Esophagus muscularis mucosa (tissue), 3 donors: ENCODE results near the gene CACNA2D3.

Source experiments
- POLR2AphosphoS5 ChIP-seq, 2 donors: sonication (generic); formaldehyde crosslinking; IDR thresholded peaks; one replicate each; pipeline ENCODE4 v1.6.1; 2017; ENCODE audit warnings: antibody characterized with exemption in 2 of 2
- TF ChIP-seq, protein P1 (sequence below), 3 experiments: fragments of 200-600 bp in 2 of 3; fragments of 450-650 bp in 1 of 3; sonication (generic) in 2 of 3; IDR thresholded peaks; one replicate each; pipeline ENCODE4 v1.5.1; 2017 to 2019; ENCODE audit warnings: antibody characterized with exemption in 3 of 3, mild to moderate bottlenecking in 2 of 3, moderate library complexity in 1 of 3

DNA sequence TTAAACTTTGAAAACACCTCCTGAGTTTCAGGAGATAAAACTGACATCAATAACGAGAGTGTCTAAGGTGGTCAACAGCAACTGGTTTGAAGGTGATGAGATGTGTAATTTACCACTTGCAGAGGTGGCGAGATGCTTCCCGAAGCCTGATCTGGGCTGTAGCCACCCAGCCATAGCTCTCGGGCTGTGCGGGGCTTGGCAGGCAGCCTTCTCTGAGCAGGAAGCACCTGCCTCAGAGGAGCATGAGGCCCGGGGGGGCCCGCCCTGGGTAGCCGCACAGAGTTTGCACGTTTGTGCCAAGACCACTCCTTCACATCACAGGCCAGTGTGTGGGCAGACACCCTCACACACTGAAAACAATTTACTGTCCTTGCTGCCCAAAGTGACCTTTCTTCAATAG lies 220.3 kb downstream of the CACNA2D3 start:
- TF ChIP-seq, protein P1, sequence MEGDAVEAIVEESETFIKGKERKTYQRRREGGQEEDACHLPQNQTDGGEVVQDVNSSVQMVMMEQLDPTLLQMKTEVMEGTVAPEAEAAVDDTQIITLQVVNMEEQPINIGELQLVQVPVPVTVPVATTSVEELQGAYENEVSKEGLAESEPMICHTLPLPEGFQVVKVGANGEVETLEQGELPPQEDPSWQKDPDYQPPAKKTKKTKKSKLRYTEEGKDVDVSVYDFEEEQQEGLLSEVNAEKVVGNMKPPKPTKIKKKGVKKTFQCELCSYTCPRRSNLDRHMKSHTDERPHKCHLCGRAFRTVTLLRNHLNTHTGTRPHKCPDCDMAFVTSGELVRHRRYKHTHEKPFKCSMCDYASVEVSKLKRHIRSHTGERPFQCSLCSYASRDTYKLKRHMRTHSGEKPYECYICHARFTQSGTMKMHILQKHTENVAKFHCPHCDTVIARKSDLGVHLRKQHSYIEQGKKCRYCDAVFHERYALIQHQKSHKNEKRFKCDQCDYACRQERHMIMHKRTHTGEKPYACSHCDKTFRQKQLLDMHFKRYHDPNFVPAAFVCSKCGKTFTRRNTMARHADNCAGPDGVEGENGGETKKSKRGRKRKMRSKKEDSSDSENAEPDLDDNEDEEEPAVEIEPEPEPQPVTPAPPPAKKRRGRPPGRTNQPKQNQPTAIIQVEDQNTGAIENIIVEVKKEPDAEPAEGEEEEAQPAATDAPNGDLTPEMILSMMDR (IDR thresholded peaks at IDR 0.05), result no peak
- no peak for TF ChIP-seq POLR2AphosphoS5 (IDR thresholded peaks at IDR 0.05)
